GM18526 (cell line): Measurements from ENCODE around the gene LCNL1.

Experiments
- POLR2A ChIP-seq: IDR thresholded peaks from 3 replicates; pipeline ENCODE4 v1.6.1; 2011; ENCODE audit not compliant: insufficient read length; ENCODE audit errors: extremely low read depth

The LCNL1 gene

DNA sequence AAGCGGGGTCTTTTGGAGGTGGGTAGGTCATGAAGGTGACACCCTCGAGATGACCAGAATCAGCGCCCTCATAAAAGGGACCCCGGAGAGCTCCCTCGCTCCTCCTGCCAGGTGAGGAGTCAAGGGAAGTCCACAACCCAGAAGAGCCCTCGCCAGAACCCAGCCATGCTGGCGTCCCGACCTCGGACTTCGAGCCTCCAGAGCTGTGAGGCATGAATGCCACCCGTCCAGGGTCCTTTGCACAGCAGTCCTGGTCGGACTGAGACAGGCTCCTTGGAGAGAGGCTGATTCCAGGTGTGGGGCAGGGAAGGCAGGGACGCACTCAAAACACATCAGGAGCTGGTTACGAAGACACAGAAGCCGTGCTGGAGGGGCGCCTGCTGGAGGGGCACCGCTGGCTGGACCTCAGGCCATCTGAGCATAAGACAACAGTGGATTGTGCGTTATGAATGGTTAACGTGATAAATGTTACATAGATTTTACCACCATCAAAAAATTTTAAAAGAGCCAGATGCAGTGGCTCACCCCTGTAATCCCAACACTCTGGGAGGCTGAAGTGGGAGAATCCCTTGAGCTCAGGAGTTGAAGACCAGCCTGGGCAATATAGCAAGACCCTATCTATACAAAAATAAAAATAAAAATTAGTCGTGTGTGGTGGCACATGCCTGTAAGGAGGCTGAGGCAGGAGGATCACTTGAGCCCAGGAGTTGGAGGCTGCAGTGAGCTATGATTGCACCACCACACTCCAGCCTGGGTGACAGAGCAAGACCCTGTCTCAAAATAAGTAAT, 19.3 kb downstream of the LCNL1 start:
- no peak for TF ChIP-seq POLR2A

DNA sequence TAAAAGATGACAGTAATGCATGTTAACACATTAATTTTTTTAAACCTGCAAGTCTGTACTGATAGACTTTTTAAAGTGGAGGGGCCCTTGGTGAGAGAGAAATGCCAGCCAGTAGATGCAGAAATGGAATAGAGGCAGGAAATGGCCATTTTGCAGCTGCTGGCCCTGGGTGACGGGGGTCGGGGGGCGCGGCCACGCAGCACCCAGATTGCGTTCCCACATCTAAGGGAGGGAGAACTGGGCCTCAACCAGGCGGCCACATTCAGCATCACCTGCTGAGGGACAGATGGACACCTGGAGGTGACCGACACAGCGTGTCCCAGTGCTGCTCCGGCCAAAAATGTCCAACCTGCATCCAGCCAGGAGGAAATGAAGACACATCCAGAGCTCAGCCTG, 19.9 kb downstream of the LCNL1 start:
- no peak for TF ChIP-seq POLR2A

DNA sequence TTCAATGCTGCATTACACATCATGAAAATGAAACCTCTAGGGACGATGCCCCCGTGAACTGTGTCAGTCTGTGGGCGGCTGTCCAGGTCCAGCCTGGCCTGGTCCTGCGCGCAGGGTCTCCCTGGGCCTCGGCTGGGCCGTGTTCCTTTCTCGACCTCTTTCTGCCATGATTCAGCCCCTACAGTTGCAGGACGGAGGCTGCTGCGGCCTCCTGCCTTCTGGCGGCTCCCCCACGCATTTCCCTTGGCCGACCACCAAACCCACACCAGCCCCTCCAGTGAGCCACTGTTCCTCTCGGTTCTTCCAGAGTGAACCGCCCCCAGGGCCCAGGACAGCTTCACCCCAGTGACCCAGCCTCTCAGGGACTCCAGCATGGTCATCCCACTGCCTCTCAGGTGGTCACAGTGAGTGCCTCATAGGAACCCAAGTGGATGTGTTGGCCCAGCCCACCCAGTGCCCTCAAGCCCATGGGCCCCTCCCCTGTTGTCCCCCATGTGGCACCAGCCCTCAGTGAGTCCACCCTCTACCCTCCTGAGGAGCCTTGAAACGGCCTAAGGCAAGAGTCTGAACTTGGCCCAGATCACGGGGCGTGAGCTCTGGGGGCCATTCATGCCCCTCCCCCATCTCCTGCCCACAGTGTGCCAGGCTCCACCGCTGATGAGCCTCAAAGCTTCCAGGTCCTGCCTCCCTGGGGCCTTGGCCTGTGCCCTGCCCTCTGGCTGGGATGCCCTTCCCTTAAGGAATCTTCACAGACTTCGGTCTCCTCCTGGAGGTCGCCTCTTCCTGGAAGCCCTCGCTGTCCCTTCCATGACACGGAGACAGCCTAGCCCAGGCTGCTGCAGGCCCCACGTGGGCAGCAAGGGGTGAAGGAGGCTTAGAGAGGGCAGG, 23.6 kb downstream of the LCNL1 start:
- TF ChIP-seq POLR2A: no peak

DNA sequence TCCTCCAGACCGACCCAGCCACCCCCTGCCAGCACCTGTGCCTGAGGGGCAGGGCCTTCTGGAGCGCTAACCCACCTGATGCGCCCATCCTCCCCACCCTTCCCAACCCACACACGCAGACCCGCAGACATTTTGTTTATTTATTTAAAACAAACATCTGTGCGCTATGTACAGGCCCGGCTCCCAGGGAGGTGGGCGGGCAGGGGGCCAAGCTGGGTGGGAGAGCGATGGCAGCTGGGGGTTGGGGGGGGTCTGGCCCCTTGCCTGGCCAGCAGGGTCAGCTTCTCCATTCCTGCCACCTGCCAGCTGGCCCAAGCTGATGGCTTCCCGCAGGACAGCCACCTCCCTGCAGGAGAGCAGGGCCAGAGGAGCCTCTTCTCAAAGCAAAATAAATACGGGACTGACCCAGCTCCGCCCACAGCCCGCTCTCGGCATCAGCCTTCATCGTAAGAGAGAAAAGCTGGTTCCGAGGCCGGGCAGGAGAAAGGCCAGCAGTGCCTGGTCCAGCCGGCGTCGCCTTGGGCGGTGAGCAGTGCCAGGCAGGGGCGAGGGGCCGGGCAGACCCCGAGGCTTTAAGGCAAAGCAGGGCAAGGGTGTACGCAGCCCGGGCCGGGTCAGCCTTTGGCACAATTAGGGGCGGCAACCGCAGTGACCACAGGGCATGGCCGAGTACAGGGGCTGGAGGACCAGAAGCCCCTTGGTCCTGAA, 24.5 kb downstream of the LCNL1 start:
- TF ChIP-seq POLR2A: no peak

DNA sequence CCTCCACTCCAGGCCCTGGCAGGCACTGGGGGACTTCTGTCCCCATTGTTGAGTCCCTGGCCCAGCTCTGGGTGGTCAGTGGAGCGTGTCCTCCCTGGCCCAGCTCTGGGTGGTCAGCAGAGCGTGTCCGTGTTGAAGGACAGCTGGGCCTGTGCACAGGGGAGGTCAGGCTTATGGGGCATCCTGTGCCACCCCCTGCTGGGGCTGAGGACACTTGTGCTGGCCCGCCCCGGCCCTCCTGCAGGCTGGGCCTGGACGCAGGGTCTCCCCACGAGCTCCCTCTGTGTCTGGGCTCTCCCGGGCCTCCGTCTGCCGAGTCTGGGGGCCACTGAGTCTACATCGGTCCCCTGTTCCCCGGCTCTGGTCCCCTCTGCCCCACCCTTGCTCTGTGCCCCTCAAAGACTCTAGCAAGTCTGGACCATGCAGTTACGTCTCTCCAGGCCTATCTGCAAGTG, 25.1 kb downstream of the LCNL1 start:
- no peak for TF ChIP-seq POLR2A

DNA sequence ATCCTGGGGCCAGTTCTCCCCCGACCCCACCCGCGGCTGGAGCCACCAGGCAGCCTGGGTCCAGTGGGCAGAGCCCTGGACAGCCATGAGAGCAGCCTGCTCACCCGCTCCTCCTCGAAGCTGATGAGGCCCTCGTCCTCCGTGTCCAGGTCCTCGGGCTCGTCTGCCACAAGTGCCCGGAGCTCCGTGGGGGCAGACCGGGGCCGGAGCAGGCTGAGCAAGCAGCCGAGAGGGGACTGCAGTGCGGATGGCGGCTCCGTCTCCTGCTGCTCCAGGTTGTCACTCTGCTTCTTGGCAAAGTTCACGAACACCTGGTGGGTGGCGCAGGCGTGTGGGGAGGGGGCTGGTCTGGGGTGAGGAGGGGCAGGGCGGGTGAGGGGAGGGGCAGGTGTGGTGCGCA, 25.5 kb downstream of the LCNL1 start:
- TF ChIP-seq POLR2A: no peak

DNA sequence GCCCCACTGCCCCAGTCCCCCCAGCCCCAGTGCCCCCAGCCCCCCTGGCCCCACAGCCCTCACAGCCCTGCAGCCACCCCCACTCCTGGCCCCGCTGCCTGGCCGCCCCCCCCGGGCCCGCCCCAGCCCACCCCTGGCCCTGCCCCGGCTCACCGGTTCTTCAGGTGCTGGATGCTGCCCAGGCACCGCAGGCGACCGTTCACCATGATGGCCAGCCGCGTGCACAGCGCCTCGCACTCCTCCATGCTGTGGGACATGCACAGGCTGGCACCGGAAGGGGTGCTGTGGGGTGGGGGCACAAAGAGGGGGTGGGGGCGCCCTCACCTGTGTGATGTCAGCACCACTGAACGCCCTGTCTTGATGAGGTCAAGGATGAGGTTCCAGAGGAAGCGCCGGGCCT, 26.4 kb downstream of the LCNL1 start:
- TF ChIP-seq POLR2A: no peak

DNA sequence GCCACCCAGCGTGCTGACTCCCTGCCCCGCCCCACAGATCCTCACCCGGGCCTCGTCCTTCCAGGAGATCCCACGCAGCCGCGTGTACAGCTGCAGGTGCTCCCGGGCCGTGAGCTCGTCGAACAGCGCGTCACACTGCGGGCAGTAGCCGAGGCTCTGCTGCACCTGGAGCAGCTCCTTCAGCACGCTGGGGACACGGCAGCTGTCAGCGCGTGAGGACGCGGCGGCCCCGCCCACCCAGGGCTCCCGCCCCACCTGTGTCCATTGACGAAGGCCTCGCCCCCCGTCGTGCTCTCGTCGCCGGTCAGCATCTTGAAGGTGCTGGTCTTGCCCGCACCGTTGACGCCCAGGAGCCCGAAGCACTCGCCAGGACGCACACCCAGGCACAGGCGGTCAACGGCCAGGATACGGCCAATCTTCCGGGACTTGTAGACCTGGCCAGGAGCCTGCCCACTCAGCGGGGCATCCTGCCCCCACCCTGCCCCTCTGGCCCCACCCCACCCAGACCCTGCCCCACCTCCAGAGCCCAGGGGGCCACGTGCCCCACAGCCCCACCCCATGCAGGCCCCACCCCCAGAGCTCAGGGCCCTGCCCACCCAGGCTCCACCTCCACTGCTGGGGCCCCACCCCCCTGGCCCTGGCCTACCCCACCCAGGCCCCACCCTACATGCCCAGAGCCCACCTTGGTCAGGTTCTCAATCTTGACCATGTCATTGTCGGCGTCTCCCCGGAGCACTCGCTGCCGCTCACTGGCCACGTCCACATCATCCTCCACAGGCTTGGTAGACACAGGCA, 27.3 kb downstream of the LCNL1 start:
- TF ChIP-seq POLR2A: no peak

DNA sequence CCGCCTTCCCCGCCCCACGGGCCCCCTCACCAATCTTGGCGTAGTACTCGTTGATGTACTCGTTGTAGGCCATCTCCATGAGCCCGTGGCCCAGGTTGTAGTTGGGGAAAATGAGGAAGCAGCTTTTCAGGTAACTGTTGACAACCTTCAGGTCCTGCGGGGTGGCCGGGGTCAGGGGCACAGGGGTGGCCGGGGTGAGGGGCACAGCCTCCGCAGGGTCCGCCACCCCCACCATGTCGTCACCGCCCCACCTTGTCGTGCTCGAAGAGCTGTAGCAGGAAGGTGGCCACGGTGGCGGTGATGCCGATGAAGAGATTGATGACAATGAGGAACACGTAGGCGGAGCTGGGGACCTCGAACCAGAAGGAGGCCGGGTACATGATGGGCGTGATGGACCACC, 28.4 kb downstream of the LCNL1 start:
- no peak for TF ChIP-seq POLR2A

DNA sequence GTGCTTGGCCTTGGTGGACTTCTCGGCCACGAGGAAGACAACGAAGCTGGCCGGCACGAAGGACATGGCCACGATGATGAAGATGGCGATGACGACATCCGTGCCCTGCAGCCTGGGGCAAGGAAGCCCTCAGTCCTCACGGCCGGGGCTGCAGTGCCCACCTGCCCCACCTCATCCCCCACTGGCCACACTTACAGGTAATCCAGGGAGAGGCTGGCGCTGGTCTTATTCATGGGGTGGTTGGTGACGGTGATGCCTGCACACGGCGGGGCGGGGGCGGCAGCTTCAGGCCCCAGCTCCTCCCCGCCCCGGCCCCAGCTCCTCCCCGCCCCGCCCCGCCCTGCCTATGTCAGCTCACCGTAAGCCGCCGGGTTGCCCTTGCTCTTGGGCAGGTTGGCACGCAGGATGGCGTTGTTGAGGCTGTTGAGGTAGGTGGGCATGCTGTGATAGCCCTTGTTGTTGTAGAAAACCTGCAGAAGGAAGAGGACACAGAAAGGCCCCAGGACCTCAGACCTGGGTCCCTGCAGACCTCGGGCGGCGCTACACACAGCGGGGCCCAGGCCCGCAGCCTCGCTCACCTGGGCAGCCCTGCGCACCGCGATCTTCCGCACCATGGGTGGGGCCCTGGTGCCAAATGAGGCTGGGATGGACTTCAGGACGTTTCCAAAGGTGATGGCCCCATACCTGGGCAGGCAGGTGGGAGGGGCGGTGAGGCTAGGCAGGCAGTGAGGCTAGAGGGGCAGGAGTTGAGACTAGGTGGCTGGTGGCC, 29.3 kb downstream of the LCNL1 start:
- no peak for TF ChIP-seq POLR2A

DNA sequence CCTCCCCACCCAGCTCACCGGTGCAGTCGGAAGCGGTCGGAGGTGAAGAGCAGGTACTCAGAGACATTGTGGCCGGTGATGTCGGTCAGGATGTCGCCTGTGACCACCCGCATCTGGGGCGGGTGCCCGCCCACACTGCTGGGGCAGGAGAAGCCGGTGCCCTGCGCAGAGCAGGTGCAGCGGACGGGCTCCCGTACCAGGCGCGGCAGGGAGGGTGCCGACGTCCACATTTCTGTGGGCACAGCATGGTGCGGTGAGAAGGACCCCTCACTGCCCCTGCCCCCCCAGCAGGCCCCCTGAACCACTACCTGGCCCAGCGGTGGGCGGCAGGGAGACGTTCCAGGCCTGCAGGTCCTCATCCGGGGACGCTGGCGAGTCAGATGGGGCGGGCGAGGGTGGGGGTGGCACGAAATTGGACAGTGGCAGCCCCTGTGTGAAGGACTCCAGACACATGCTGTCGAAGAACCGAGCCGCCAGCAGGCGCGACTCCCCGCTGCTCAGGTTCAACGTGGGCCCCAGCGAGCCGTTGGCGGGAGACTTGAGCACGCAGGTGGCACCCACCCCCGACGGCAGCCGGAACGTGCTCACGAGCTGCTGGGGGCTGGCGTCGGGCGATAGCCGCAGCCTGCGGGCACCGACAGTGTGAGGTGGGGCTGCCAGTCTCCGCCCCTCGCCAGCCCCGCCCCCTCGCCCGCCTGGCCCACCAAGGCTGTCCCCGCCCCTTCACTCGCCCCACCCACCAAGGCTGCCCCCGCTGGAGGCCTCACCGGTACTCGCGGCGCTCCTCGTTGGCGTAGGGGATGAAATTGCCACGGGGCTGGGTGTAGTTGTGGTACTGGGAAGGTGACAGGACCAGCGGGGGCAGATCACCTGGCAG, 30.1 kb downstream of the LCNL1 start:
- TF ChIP-seq POLR2A: no peak

DNA sequence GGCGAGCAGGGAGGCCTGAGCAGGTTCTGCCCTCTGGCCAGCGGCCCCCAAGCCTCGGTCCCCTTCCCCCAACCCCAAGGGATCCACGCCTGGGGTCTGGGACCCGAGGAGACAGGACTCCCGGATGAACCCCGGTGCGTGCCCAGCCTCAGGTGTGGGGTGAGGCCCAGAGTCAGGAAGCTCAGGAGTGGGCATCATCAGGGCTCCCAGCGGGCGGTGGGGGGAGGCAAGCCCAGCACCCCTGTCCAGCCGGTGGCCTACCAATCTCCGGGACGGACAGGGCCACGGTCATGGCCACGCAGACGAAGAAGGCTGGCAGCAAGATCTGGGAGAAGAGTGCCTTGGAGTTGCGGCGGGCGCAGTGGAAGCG, 30.8 kb downstream of the LCNL1 start:
- no peak for TF ChIP-seq POLR2A

DNA sequence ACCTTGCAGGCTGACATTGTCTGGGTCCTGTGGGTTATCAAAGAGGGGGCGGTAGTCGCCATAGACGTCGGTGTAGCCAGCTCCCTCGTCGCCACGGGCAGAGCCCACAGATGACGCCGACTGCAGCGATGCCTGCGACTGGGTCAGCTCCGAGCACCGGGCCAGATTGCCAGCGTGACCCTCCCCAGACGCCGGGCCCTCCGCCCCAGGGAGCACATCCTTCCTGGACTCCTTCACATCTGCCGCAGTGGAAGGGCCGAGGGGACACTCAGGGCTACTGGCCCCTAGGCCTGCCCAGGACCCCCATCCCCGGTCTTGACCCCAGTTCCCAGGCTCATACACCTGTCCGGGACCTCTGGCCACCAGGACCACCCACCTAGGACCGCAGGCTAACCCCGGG, 31.4 kb downstream of the LCNL1 start:
- no peak for TF ChIP-seq POLR2A

DNA sequence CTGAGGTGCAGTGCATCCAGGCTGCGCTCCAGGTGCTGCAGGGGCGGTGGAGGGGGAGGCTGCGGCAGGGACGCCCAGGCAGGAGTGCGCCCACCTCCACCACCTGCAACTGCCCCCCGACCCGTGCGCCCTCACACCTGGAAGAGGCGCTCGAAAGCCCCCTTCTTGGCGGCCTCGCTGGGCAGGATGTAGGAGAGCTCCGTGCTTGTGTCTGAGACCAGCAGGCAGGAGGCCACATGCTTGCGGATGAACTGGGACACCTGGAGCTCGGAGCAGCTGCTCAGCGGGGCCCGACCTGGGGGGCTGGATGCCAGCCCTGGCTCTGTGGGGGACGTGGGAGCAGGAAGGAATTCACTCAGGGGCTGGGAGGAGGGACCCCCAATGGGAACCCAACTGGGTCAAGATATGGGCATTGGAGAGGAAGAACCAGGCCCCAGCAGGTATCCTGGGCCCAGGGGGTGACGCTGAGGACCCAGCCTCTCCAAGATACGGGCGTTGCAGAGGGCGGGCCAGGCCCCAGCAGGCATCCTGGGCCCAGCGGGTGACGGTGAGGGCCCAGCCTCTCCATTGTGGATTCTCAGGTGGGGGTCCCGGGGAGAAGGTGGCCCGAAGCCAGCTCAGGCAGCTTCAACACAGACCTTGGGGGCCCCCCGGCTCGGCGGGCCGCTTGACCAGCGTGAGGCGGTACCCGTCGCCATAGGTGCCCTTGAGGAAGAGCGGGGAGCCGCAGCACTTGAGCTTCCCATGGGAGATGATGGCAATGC, 32.2 kb downstream of the LCNL1 start:
- TF ChIP-seq POLR2A: no peak
